ENCODE measurements around the gene NFIA. TPM values are rescaled to one million over a fixed set of nuclear protein-coding genes. Genes with fewer than 3 reads are reported as not detected.

The NFIA gene
- total RNA-seq, 1 donor from 2014 or later = 1.2 TPM

GRCh38 chr1:61490924-61491323 is 408.6 kb downstream of the NFIA start:
- peaks cover 2% of the 10 kb centered on the region for H3K27me3 Mint-ChIP-seq
- DNase-seq (ENCODE audit: low spot score, unreplicated experiment) = no peak
- no peak for TF ChIP-seq CTCF (IDR thresholded peaks at IDR 0.05; ENCODE audit: unreplicated experiment)
- H3K36me3 Mint-ChIP-seq (ENCODE audit: insufficient read depth) = no peaks in the 10 kb centered on the region
- H3K4me3 Mint-ChIP-seq (ENCODE audit: low read depth) = no peak overlapping the region
- no peak overlapping the region for H3K27ac Mint-ChIP-seq
- H3K4me1 Mint-ChIP-seq (ENCODE audit: low read depth) = no peaks in the 10 kb centered on the region
- H3K9me3 Mint-ChIP-seq (ENCODE audit: low read depth) = no peaks in the 10 kb centered on the region

- TF ChIP-seq CTCF (IDR thresholded peaks at IDR 0.05; ENCODE audit: unreplicated experiment) = no peak
- Mint-ChIP-seq H3K36me3 (ENCODE audit: insufficient read depth) (no peaks in the 10 kb centered on the region), H3K27me3 (peaks cover 2% of the 10 kb centered on the region), H3K27ac (no peak overlapping the region), H3K4me1 (ENCODE audit: low read depth) (peaks cover 4% of the 10 kb centered on the region), H3K9me3 (ENCODE audit: low read depth) (no peaks in the 10 kb centered on the region), H3K4me3 (ENCODE audit: low read depth) (no peak overlapping the region)
- no peak for DNase-seq (ENCODE audit: low spot score, unreplicated experiment)
Measured at GRCh38 chr1:61491497-61491896, 409.1 kb downstream of the NFIA start.

- peaks cover 5% of the 10 kb centered on the region for H3K27me3 Mint-ChIP-seq
- DNase-seq (ENCODE audit: low spot score, unreplicated experiment) = no peak
- H3K9me3 Mint-ChIP-seq (ENCODE audit: low read depth) = no peaks in the 10 kb centered on the region
- peaks cover 8% of the 10 kb centered on the region for H3K4me1 Mint-ChIP-seq (ENCODE audit: low read depth)
- no peak overlapping the region for H3K4me3 Mint-ChIP-seq (ENCODE audit: low read depth)
- H3K36me3 Mint-ChIP-seq (ENCODE audit: insufficient read depth) = no peaks in the 10 kb centered on the region
- no peak overlapping the region for H3K27ac Mint-ChIP-seq
- TF ChIP-seq CTCF (IDR thresholded peaks at IDR 0.05; ENCODE audit: unreplicated experiment) = no peak
Measured at GRCh38 chr1:61494000-61494399, 411.6 kb downstream of the NFIA start.

- peaks cover 8% of the 10 kb centered on the region for H3K4me1 Mint-ChIP-seq (ENCODE audit: low read depth)
- H3K9me3 Mint-ChIP-seq (ENCODE audit: low read depth) = no peaks in the 10 kb centered on the region
- no peaks in the 10 kb centered on the region for H3K36me3 Mint-ChIP-seq (ENCODE audit: insufficient read depth)
- TF ChIP-seq CTCF (IDR thresholded peaks at IDR 0.05; ENCODE audit: unreplicated experiment) = no peak
- no peak overlapping the region for H3K4me3 Mint-ChIP-seq (ENCODE audit: low read depth)
- H3K27me3 Mint-ChIP-seq = peaks cover 4% of the 10 kb centered on the region
- no peak for DNase-seq (ENCODE audit: low spot score, unreplicated experiment)
- H3K27ac Mint-ChIP-seq = no peak overlapping the region
Measured at GRCh38 chr1:61496501-61496900, 414.1 kb downstream of the NFIA start.

- H3K4me1 Mint-ChIP-seq (ENCODE audit: low read depth) = peaks cover 11% of the 10 kb centered on the region
- H3K27ac Mint-ChIP-seq = no peak overlapping the region
- no peak for DNase-seq (ENCODE audit: low spot score, unreplicated experiment)
- H3K9me3 Mint-ChIP-seq (ENCODE audit: low read depth) = no peaks in the 10 kb centered on the region
- peaks cover 4% of the 10 kb centered on the region for H3K27me3 Mint-ChIP-seq
- no peak overlapping the region for H3K4me3 Mint-ChIP-seq (ENCODE audit: low read depth)
- no peaks in the 10 kb centered on the region for H3K36me3 Mint-ChIP-seq (ENCODE audit: insufficient read depth)
- TF ChIP-seq CTCF (IDR thresholded peaks at IDR 0.05; ENCODE audit: unreplicated experiment) = no peak
Measured at GRCh38 chr1:61497013-61497412, 414.7 kb downstream of the NFIA start.

Measured in progenitor cell of endocrine pancreas (in vitro differentiated cells).